ENCODE measurements around the gene SDS. TPM values are rescaled to one million over a fixed set of nuclear protein-coding genes. Genes with fewer than 3 reads are reported as not detected.

SDS gene
- total and polyA plus RNA-seq, 4 experiments from 2014 or later: 1.4 to 1.5 TPM; not detected in 2

GRCh38 chr12:113370923-113371682, 32.6 kb downstream of the SDS start:
- CTCF ChIA-PET (ENCODE audit: partially characterized antibody): no interaction called here
- H3K27ac Mint-ChIP-seq: peak overlapping the region in 1 of 7 donors; percentile 55

GRCh38 chr12:113369391-113369985, 34.2 kb downstream of the SDS start:
- CTCF ChIA-PET (ENCODE audit: partially characterized antibody): no interaction called here
- intact Hi-C loops (cut with micrococcal nuclease): no loop called here
- peak overlapping the region in 2 of 7 donors; percentile 3 to 37 for H3K27ac Mint-ChIP-seq
- no peaks in the 10 kb centered on the region for H3K4me1 ChIP-seq (ENCODE audit: insufficient read depth, low read length)
- H3K9me3 ChIP-seq (ENCODE audit: control insufficient read depth in 1 of 2, low read length in 2 of 2): no peaks in the 10 kb centered on the region
- H3K4me3 Mint-ChIP-seq: no peak overlapping the region
- H3K27me3 Mint-ChIP-seq: no peaks in the 10 kb centered on the region
- H3K36me3 ChIP-seq (ENCODE audit: insufficient read depth, low read length): peaks cover under 1% of the 10 kb centered on the region
- no peaks in the 10 kb centered on the region for H3K27me3 ChIP-seq (ENCODE audit: insufficient read depth, low read length)
- H3K4me3 ChIP-seq (ENCODE audit: low read length in 2 of 2): no peak overlapping the region
- POLR2A ChIA-PET (ENCODE audit: partially characterized antibody): no interaction called here
- H3K4me1 Mint-ChIP-seq: peaks cover 0 to 5% (median 1%) of the 10 kb centered on the region in 4 donors
- DNase-seq: no peak
- H3K27ac ChIP-seq (ENCODE audit: low read depth, low read length): no peak overlapping the region
- H3K36me3 Mint-ChIP-seq: peaks cover 25 to 32% of the 10 kb centered on the region in 2 donors
- H3K9me3 Mint-ChIP-seq: no peaks in the 10 kb centered on the region

More at GRCh38 chr12:113370923-113371682, 32.6 kb downstream of the SDS start:
- no peak overlapping the region for H3K4me3 ChIP-seq (ENCODE audit: low read length in 2 of 2)
- H3K36me3 ChIP-seq (ENCODE audit: insufficient read depth, low read length): peaks cover 6% of the 10 kb centered on the region
- H3K27ac ChIP-seq (ENCODE audit: low read depth, low read length): no peak overlapping the region
- H3K9me3 ChIP-seq (ENCODE audit: control insufficient read depth in 1 of 2, low read length in 2 of 2): no peaks in the 10 kb centered on the region
- Mint-ChIP-seq H3K27me3 (no peaks in the 10 kb centered on the region), H3K4me1 (peaks cover 0 to 5% (median under 1%) of the 10 kb centered on the region in 4 donors), H3K9me3 (no peaks in the 10 kb centered on the region), H3K4me3 (no peak overlapping the region), H3K36me3 (peaks cover 30 to 47% of the 10 kb centered on the region in 2 donors)
- DNase-seq: no peak
- no peaks in the 10 kb centered on the region for H3K27me3 ChIP-seq (ENCODE audit: insufficient read depth, low read length)
- intact Hi-C loops (cut with micrococcal nuclease): no loop called here
- H3K4me1 ChIP-seq (ENCODE audit: insufficient read depth, low read length): no peaks in the 10 kb centered on the region
- POLR2A ChIA-PET (ENCODE audit: partially characterized antibody): no interaction called here

- Histone ChIP-seq H3K4me3 (ENCODE audit: low read length in 2 of 2) (no peak overlapping the region), H3K9me3 (ENCODE audit: control insufficient read depth in 1 of 2, low read length in 2 of 2) (no peaks in the 10 kb centered on the region), H3K27ac (ENCODE audit: low read depth, low read length) (no peak overlapping the region), H3K27me3 (ENCODE audit: insufficient read depth, low read length) (no peaks in the 10 kb centered on the region), H3K36me3 (ENCODE audit: insufficient read depth, low read length) (no peaks in the 10 kb centered on the region), H3K4me1 (ENCODE audit: insufficient read depth, low read length) (no peaks in the 10 kb centered on the region)
- POLR2A ChIA-PET (ENCODE audit: partially characterized antibody): no interaction called here
- peaks cover 0 to 8% (median 3%) of the 10 kb centered on the region in 4 donors for H3K4me1 Mint-ChIP-seq
- intact Hi-C loops (cut with micrococcal nuclease): no loop called here
- H3K9me3 Mint-ChIP-seq: peaks cover 0 to 1% (median 0%) of the 10 kb centered on the region in 8 donors
- no peaks in the 10 kb centered on the region for H3K27me3 Mint-ChIP-seq
- CTCF ChIA-PET (ENCODE audit: partially characterized antibody): no interaction called here
- DNase-seq: no peak
- peak overlapping the region in 1 of 7 donors; percentile 47 for H3K27ac Mint-ChIP-seq
- H3K36me3 Mint-ChIP-seq: peaks cover 19 to 24% of the 10 kb centered on the region in 2 donors
- no peak overlapping the region for H3K4me3 Mint-ChIP-seq
Observed at GRCh38 chr12:113368331-113368730, 35.4 kb downstream of the SDS start.

GRCh38 chr12:113366827-113367226, 36.9 kb downstream of the SDS start:
- Histone ChIP-seq H3K27ac (ENCODE audit: low read depth, low read length) (no peak overlapping the region), H3K4me3 (ENCODE audit: low read length in 2 of 2) (no peak overlapping the region), H3K9me3 (ENCODE audit: control insufficient read depth in 1 of 2, low read length in 2 of 2) (no peaks in the 10 kb centered on the region), H3K36me3 (ENCODE audit: insufficient read depth, low read length) (no peaks in the 10 kb centered on the region), H3K4me1 (ENCODE audit: insufficient read depth, low read length) (no peaks in the 10 kb centered on the region), H3K27me3 (ENCODE audit: insufficient read depth, low read length) (no peaks in the 10 kb centered on the region)
- peaks cover 0 to 1% (median 0%) of the 10 kb centered on the region in 8 donors for H3K9me3 Mint-ChIP-seq
- ChIA-PET POLR2A (ENCODE audit: partially characterized antibody) (no interaction called here), CTCF (ENCODE audit: partially characterized antibody) (interaction anchor here (1.1 kb wide), 1 partner anchor 10 kb away, joined by 3 read pairs; no protein-coding TSS in a partner anchor)
- intact Hi-C loops (cut with micrococcal nuclease): no loop called here
- H3K4me1 Mint-ChIP-seq: peaks cover 0 to 9% (median 3%) of the 10 kb centered on the region in 4 donors
- no peaks in the 10 kb centered on the region for H3K27me3 Mint-ChIP-seq
- no peak overlapping the region for H3K27ac Mint-ChIP-seq
- DNase-seq: no peak
- H3K36me3 Mint-ChIP-seq: peaks cover 16% of the 10 kb centered on the region in 2 donors
- H3K4me3 Mint-ChIP-seq: no peak overlapping the region

GRCh38 chr12:113365639-113366395, 37.9 kb downstream of the SDS start:
- Mint-ChIP-seq H3K36me3 (peaks cover 11 to 16% of the 10 kb centered on the region in 2 donors), H3K27ac (peak overlapping the region in 2 of 7 donors; percentile 9 to 25), H3K27me3 (no peaks in the 10 kb centered on the region), H3K4me3 (no peak overlapping the region), H3K4me1 (peaks cover 2 to 13% (median 6%) of the 10 kb centered on the region in 4 donors), H3K9me3 (peaks cover 0 to 1% (median 0%) of the 10 kb centered on the region in 8 donors)
- Histone ChIP-seq H3K4me1 (ENCODE audit: insufficient read depth, low read length) (no peaks in the 10 kb centered on the region), H3K4me3 (ENCODE audit: low read length in 2 of 2) (no peak overlapping the region), H3K9me3 (ENCODE audit: control insufficient read depth in 1 of 2, low read length in 2 of 2) (no peaks in the 10 kb centered on the region), H3K27me3 (ENCODE audit: insufficient read depth, low read length) (no peaks in the 10 kb centered on the region), H3K27ac (ENCODE audit: low read depth, low read length) (no peak overlapping the region), H3K36me3 (ENCODE audit: insufficient read depth, low read length) (no peaks in the 10 kb centered on the region)
- no peak for DNase-seq
- CTCF ChIA-PET (ENCODE audit: partially characterized antibody): no interaction called here
- intact Hi-C loops (cut with micrococcal nuclease): no loop called here
- POLR2A ChIA-PET (ENCODE audit: partially characterized antibody): no interaction called here

- Histone ChIP-seq H3K36me3 (ENCODE audit: insufficient read depth, low read length) (no peaks in the 10 kb centered on the region), H3K27me3 (ENCODE audit: insufficient read depth, low read length) (no peaks in the 10 kb centered on the region), H3K27ac (ENCODE audit: low read depth, low read length) (no peak overlapping the region), H3K4me1 (ENCODE audit: insufficient read depth, low read length) (peaks cover 3% of the 10 kb centered on the region), H3K9me3 (ENCODE audit: control insufficient read depth in 1 of 2, low read length in 2 of 2) (no peaks in the 10 kb centered on the region), H3K4me3 (ENCODE audit: low read length in 2 of 2) (no peak overlapping the region)
- ChIA-PET CTCF (ENCODE audit: partially characterized antibody) (no interaction called here), POLR2A (ENCODE audit: partially characterized antibody) (no interaction called here)
- H3K9me3 Mint-ChIP-seq: peaks cover 0 to 1% (median 0%) of the 10 kb centered on the region in 8 donors
- no peaks in the 10 kb centered on the region for H3K27me3 Mint-ChIP-seq
- no peak for DNase-seq
- H3K36me3 Mint-ChIP-seq: peaks cover 11 to 16% of the 10 kb centered on the region in 2 donors
- H3K27ac Mint-ChIP-seq: peak overlapping the region in 1 of 7 donors; percentile 63
- H3K4me1 Mint-ChIP-seq: peaks cover 2 to 20% (median 10%) of the 10 kb centered on the region in 4 donors
- intact Hi-C loops (cut with micrococcal nuclease): no loop called here
- H3K4me3 Mint-ChIP-seq: no peak overlapping the region
Observed at GRCh38 chr12:113364698-113365097, 39.0 kb downstream of the SDS start.

Data from CD4-positive, alpha-beta memory T cell (primary cell).